GM21576 (cell line): ENCODE results near the gene RBM28.

ENCODE experiments used
- ATAC-seq: cut with Tn5 transposase; IDR thresholded peaks from one replicate; pipeline ENCODE4 v1.9.1; 2021; ENCODE audit warnings: mild to moderate bottlenecking, moderate library complexity; ENCODE audit not compliant: unreplicated experiment

RBM28 gene

GRCh38 chr7:128351296-128352152 is 7.8 kb upstream of the RBM28 start:
- ATAC-seq, result no peak

DNA sequence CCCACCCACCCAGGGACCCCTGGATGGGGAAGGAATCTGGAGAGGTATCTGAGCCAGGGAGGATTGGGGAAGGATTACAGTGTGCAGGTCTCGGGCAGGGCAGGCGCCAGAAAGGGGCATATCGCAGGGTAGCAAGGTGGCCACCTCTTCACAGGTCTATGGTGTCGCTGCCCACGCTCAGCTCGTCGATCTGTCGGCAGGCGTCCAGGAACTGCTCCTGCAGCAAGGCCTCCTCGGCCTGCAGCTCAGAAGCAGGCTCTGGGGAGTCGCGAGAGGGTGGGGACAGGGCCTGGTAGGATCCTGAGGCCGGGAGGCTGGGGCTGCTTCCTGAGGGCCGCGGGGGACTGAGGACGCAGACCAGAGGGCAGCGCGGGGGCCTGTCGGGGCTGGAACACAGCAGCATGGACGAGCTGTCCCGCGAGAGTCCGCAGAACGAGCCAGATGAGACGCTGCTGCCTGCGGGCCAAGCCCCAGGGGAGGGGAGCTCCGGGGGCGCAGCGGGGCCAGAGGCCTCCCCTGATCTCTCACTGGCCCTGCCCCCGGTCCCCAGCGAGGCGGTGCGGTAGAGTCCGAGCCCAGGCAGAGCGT is 7.1 kb upstream of the RBM28 start:
- ATAC-seq, result no peak

DNA sequence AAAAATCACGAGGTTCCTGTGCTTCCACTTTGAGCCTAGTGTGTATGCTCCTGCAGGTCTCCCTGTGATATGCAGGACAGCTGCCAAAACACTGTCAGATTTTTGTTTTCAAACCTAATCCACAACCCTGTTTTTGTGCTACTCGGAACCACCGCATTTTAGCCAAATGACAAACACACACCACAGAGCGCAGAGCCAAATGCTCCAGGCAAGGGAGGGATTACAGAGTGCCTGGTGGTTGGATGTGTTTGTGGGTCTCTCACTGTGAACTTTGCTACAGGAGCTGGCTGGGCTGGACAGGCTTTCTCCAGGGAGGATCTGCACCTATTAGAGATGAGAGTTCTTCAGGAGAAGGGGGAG is 5.7 kb upstream of the RBM28 start:
- no peak for ATAC-seq

GRCh38 chr7:128347647-128348097 is 4.0 kb upstream of the RBM28 start:
- ATAC-seq, result no peak

DNA sequence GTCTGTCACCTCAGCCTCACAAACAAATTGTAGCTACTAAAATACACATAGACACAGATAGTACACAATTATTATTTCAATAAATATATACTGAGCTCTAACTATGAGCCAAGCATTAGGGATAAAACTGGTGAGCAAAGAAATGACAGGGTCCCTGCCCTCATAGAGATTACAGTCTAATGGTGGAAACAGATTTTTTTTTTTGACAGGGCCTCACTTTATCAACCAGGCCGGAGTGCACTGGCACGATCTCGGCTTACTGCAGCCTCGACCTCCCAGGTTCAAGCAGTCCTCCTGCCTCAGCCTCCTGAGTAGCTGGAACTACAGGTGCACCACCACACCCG is 695 bp upstream of the RBM28 start:
- ATAC-seq, result no peak

DNA sequence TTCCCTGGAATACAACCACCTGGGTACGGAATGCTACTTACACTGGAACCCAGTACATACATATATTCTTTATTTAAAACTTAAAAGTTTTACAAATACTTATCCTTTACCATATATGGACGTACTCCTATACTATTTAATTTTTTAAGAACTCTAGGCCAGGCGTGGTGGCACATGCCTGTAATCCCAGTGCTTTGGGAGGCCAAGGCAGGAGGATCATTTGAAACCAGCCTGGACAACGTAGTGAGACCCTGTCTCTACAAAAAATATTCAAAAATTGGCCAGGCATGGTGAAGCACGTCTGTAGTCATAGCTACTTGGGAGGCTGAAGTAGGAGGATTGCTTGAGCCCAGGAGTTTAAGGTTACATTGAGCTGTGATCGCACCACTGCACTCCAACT is 2.0 kb downstream of the RBM28 start:
- no peak for ATAC-seq

DNA sequence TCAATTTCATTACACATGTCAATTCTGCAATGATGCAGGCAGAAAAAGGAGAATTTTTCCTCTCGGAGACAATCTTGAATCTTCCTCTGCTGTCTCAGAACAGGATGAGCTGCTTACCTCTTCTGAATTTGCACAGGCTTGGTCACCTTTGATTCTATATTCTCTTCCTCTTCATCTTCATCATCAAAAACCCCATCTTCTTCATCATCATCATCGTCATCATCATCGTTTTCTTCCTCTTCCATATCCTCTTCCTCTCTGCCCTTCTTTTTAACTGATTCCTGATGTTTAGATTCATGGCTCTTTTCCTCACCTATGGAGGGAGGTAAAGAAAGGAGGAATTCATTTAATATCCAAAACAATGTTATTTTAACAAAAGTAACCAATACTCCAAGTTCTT is 8.0 kb downstream of the RBM28 start:
- ATAC-seq, result no peak

DNA sequence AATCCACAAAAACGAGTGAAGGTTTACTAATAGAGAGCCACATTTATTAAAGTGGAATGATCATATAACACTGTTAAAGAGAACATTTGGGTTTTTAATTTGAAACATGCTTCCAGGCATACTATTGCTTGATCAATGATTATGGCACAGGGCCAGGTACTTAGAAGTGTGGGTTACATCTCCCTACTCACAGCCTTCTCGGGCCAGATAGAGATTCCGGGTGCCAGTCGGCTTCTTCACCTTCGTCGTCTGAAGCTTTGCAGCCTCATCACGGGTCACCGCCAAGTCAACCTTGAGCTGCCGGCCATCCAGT is 19.4 kb downstream of the RBM28 start:
- no peak for ATAC-seq

- ATAC-seq, result no peak
These were observed 20.0 kb downstream of the RBM28 start for GRCh38 chr7:128323459-128324367.

DNA sequence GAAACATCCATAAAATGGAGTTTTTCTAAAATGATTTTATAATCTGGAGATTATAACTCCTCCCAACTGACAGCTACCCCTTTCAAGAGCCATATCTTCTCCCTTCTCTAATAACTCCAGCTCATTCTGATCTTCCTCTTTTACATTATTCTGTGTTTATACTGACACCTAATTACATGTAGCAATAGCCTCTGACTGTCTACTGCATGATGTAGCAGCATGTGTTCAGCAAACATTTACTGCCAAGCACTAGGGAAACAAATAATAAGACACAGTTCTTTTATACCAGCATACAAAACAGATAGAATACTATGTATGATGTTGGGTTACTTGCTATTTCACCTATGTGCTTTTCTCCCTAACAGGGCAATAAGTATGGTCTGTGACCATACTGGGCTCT is 20.7 kb downstream of the RBM28 start:
- ATAC-seq, result no peak

- no peak for ATAC-seq
These were observed 21.6 kb downstream of the RBM28 start for GRCh38 chr7:128322040-128322643.

GRCh38 chr7:128321044-128321422 is 22.7 kb downstream of the RBM28 start:
- ATAC-seq, result no peak

DNA sequence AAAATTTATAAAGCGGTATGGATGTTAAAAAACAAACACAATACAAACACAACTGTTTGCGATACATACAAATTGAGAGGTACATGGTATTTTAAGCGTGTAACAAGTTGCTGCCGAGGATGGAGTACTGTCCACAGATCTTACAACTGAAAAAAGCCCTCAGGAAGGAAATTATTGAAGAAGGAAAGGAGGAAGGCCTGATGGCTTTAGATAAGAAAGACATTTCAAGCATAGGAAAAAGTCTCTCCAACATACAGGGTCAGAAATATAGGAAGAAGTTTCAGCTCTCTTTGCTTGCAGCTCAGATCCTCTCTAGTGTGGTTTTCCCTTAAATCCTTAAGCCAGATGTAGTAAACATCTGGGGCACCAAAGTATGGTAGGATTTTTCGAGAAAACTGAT is 25.0 kb downstream of the RBM28 start:
- no peak for ATAC-seq

- no peak for ATAC-seq
These were observed 32.7 kb downstream of the RBM28 start for GRCh38 chr7:128311013-128311412.

DNA sequence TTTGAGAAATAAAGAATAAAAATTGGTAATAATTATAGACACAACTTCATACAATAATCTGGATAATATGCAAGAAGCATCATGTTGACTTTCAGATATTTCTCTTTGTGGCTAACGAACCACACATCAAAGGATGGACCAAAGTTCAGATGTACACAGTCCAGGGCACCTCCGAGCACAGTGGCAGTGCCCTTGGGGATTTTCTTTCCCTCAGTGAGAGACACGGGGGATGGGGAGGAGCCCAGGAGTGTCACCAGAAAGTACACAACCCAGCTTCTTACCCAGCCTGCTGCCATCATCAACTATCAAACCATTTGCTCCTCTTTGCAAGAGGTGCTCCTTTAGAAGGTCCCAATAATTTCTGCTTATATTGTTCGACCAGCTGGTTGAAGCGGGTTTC is 33.2 kb downstream of the RBM28 start:
- ATAC-seq, result no peak

DNA sequence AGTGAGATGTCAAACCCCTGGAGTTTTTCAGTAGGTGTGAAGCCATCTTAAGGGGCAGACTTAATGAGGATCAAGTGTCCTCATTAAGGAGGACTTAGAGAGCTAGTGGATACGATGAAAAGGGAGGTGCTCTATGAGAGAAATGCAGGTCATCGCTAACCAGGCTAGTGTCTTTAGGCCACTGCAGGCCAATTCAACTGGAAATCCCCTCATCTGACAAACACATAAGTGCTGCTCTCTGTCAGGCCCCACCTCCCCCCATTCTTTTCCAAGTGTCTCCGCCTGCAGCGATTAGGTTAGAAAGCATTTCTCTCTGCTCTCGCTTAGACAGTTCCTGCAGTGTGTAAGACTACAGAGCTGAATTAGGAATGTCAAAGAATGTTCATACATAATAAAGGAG is 33.7 kb downstream of the RBM28 start:
- no peak for ATAC-seq

DNA sequence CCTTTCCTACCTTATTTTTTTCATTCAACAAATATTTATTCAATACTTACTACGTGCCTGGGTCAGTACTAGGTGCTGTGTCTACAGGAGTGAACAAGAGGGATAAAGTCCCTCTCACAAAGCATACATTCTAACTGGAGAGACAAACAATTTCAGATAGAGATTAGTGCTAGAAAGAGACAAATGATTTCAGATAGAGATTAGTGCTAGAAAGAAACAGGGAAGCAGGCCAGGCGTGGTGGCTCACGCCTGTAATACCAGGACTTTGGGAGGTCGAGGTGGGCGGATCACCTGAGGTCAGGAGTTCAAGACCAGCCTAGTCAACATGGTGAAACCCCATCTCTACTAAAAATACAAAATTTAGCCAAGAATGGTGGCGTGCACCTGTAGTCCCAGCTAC is 34.6 kb downstream of the RBM28 start:
- no peak for ATAC-seq

GRCh38 chr7:128307061-128307460 is 36.6 kb downstream of the RBM28 start:
- ATAC-seq, result no peak

DNA sequence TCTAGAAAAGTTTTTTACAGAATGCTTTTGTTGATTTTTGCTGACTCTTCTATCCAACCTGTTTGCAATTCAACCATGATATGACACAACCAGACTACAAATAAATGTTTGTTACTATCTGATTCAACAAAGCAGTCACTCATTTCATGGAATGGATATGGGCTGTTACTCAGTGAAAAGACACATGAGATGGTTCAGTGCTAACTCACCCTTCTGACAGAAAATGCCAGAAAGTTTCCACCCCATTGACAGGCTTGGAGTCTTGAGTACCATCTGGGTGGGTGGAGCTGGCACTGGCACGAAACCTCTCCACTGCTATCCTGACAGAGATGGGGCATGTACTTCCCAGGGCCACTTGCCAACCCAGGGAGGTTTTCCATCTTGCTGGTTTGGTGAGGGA is 39.5 kb downstream of the RBM28 start:
- no peak for ATAC-seq

GRCh38 chr7:128303643-128304042 is 40.1 kb downstream of the RBM28 start:
- no peak for ATAC-seq

- ATAC-seq, result no peak
These were observed 40.6 kb downstream of the RBM28 start for GRCh38 chr7:128303133-128303532.

DNA sequence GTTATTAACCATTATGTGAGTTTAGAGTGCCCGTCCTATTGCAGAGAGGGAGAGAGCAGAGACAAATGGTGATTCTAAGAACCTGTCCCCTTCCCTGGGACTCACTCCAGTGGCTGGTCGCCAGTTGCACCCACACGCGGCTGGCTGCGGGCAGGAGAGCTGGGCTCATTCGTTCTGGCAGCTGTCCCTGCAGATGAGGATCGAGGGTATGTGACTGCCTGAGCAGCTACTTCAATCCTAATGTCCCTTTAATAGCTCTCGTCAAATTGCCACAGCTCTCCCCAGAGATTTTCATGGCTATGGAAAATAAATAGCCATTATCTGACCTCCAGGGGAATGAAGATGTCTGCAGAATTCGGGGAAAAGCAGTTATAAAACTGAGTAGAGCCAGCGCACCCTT is 41.6 kb downstream of the RBM28 start:
- ATAC-seq, result no peak
